ENCODE results near the gene PLXND1. TPM values are rescaled to one million over a fixed set of nuclear protein-coding genes. Genes with fewer than 3 reads are reported as not detected.

Gene PLXND1
- total and polyA plus RNA-seq, 9 donors, result 21.6 to 120 (median 57.1) TPM

DNA sequence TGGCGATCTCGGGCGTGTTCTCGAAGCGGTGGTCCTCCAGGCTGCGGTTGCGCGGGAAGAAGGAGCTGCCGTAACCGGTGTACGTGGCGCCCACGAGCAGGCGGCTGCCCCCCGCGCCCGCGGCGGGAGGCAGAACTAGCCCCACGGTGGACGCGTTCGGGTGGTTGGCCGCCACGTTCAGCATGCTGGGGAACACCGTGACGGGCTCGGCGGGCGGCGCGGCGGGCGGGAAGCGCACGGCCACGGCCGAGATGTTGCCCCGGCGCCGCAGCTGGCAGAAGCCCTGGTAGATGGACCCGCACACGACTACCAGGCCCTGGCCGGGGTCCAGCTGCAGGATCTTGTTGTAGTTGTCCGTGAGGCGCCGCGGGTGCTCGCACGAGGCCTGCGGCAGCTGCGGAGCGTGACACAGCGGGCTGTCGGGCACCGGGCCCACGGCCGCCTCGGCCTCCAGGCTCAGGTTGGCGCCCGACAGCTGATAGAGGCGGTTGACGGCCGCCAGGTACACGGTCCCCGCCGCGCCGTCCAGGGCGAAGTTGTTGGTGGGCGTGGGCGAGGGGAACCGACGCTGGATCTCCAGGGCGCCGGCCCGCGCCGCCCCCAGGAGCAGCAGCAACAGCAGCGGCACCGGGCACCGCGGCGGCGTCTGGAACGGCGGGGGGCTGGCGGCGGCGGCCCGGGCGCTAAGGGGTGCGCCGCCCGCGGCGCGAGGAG lies 397 bp downstream of the PLXND1 start:
- intact Hi-C loops (cut with DNase I), result loop anchor here in 3 of 4 donors (5.0 to 10.0 kb wide), 3 partner anchors 114 to 121 kb away; no protein-coding TSS in a partner anchor

DNA sequence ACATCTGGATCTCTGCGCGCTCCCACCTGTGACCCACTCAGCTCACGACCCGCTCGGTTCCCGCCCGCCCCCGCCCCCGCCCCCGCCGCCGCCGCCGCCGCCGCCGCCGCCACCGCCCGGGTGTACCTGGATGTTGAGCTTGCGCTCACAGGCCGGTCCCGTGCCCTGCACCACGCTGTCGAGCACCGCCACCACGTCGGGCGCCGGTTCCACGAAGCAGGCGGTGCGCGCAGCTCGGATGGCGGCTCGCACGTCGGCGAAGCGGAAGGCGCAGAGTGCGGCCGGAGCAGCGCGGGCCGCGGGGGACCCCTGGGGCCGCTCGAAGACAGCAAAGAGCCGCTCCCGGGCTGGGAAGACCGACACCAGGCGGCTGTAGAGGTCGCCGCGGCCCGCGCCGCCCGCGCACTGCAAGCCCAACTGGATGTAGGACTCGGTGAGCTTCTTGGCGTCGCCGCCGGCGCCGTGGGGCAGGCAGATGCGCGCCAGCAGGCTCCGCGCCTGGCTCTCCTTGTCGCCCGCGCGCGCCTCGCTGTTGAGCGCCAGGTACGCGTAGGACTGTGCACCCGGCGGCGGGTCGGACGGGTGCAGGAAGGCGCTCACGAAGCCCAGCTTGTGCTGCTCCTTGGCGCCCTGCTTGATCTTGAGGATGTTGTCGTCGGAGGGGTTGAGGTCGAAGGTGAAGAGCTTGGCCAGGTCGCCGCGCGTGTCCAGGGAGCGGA lies 1.1 kb downstream of the PLXND1 start:
- Histone ChIP-seq H3K4me3 (peak overlapping the region; percentile 44), H3K4me1 (ENCODE audit: insufficient read depth) (peaks cover 11% of the 10 kb centered on the region), H3K27me3 (no peaks in the 10 kb centered on the region), H3K9me3 (no peaks in the 10 kb centered on the region), H3K36me3 (no peaks in the 10 kb centered on the region), H3K27ac (peak overlapping the region in 1 of 2 donors; percentile 28)
- 2 to 4% (median 2%) methylated on average over 34 to 98 of the region's 98 CpGs for WGBS, 3 donors
- intact Hi-C loops (cut with DNase I), result loop anchor here in 3 of 4 donors (5.0 to 10.0 kb wide), 3 partner anchors 113 to 121 kb away; no protein-coding TSS in a partner anchor
- peak in 3 of 5 donors; percentile 61 to 80 (median 69) for DNase-seq
- no peak for TF ChIP-seq EP300 (IDR thresholded peaks at IDR 0.05)
- TF ChIP-seq, protein P1, sequence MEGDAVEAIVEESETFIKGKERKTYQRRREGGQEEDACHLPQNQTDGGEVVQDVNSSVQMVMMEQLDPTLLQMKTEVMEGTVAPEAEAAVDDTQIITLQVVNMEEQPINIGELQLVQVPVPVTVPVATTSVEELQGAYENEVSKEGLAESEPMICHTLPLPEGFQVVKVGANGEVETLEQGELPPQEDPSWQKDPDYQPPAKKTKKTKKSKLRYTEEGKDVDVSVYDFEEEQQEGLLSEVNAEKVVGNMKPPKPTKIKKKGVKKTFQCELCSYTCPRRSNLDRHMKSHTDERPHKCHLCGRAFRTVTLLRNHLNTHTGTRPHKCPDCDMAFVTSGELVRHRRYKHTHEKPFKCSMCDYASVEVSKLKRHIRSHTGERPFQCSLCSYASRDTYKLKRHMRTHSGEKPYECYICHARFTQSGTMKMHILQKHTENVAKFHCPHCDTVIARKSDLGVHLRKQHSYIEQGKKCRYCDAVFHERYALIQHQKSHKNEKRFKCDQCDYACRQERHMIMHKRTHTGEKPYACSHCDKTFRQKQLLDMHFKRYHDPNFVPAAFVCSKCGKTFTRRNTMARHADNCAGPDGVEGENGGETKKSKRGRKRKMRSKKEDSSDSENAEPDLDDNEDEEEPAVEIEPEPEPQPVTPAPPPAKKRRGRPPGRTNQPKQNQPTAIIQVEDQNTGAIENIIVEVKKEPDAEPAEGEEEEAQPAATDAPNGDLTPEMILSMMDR (IDR thresholded peaks at IDR 0.05), result peak in 1 of 3 donors; percentile 16
- TF ChIP-seq POLR2A (IDR thresholded peaks at IDR 0.05), result no peak

More for the DNA sequence above, 397 bp downstream of the PLXND1 start:
- peak overlapping the region; percentile 44 for H3K4me3 ChIP-seq
- DNase-seq, result peak in 3 of 5 donors; percentile 69 to 73 (median 70)
- H3K9me3 ChIP-seq, result no peaks in the 10 kb centered on the region
- H3K27me3 ChIP-seq, result no peaks in the 10 kb centered on the region
- peak overlapping the region in 1 of 2 donors; percentile 60 for H3K27ac ChIP-seq
- 0 to 1% (median 0%) methylated on average over 38 to 98 of the region's 98 CpGs for WGBS, 3 donors
- TF ChIP-seq EP300 (IDR thresholded peaks at IDR 0.05) (no peak), POLR2A (IDR thresholded peaks at IDR 0.05) (no peak)
- TF ChIP-seq, protein P1 (IDR thresholded peaks at IDR 0.05), result no peak
- H3K4me1 ChIP-seq (ENCODE audit: insufficient read depth), result peaks cover 11% of the 10 kb centered on the region
- H3K36me3 ChIP-seq, result no peaks in the 10 kb centered on the region

DNA sequence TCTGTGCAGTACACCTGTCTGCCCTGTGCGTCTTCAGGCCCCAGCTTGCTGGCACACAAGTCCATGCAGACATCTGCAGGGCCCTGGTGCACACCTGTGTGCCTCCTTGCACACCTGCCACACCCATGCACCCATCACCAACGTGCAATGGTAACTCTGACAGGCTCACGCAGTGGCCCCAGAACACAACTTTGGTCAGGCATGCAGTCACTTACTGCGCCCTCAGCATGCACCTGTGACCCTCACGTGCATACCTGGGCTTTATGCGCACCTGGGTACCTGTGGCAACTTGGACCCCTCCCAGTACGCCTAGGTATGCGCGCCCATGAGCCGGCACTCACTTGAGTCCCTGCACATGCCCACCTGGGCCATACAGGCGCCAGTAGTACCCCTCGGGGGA lies 1.7 kb downstream of the PLXND1 start:
- Histone ChIP-seq H3K27ac (no peak overlapping the region), H3K27me3 (no peaks in the 10 kb centered on the region), H3K36me3 (no peaks in the 10 kb centered on the region), H3K9me3 (no peaks in the 10 kb centered on the region), H3K4me3 (peak overlapping the region; percentile 44), H3K4me1 (ENCODE audit: insufficient read depth) (peaks cover 11% of the 10 kb centered on the region)
- whole genome bisulfite sequencing, 3 donors, result 44 to 60% (median 44%) methylated on average over 12 of the region's 12 CpGs
- intact Hi-C loops (cut with DNase I), result loop anchor here in 3 of 4 donors (5.0 to 10.0 kb wide), 3 partner anchors 112 to 120 kb away; no protein-coding TSS in a partner anchor
- TF ChIP-seq, protein P1 (IDR thresholded peaks at IDR 0.05), result no peak
- TF ChIP-seq EP300 (IDR thresholded peaks at IDR 0.05) (no peak), POLR2A (IDR thresholded peaks at IDR 0.05) (no peak)
- DNase-seq, result peak in 1 of 5 donors; percentile 49

DNA sequence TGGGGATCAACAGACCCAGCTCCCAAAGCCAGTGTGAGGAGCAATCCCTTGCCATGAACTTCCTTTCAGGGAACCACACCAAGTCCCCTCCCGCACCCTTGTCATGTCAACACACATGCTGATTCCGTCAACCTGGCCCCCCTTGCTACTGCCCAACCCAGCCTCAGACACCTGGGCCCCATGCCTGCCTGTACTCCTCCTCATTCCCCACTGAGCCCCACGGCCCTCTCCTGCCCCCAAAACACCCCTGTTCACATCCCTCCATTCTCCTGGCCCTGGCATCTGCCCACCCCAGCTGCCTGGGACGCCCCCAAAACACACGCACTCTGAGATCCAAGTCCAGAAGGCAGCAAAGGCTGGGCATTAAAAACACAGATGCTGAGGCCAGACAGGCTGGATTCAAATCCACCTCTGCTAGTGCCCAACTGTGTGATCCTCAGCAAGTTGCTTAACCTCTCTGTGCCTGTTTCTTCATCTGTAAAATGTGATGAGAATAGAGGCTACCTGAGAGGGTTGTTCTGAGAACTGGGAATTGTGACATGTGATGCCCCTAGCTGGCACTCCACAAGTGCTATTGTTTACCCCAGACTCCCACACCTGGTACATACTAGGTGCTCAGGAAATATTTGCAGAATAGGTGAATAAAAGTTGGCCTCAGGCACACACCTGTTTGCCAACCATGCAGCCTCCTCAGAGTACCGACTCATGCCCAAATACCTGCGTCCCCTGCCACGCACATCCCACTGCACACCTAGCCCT lies 2.3 kb downstream of the PLXND1 start:
- WGBS, 3 donors, result 72 to 76% (median 73%) methylated on average over 8 of the region's 8 CpGs
- peaks cover 11% of the 10 kb centered on the region for H3K4me1 ChIP-seq (ENCODE audit: insufficient read depth)
- intact Hi-C loops (cut with DNase I), result loop anchor here in 1 of 4 donors (10.0 kb wide), 1 partner anchor 119 kb away; no protein-coding TSS in a partner anchor
- no peak for DNase-seq
- no peaks in the 10 kb centered on the region for H3K27me3 ChIP-seq
- H3K9me3 ChIP-seq, result no peaks in the 10 kb centered on the region
- H3K27ac ChIP-seq, result peak overlapping the region in 1 of 2 donors; percentile 4
- peak overlapping the region; percentile 44 for H3K4me3 ChIP-seq
- H3K36me3 ChIP-seq, result no peaks in the 10 kb centered on the region
- TF ChIP-seq POLR2A (IDR thresholded peaks at IDR 0.05), result no peak
- no peak for TF ChIP-seq EP300 (IDR thresholded peaks at IDR 0.05)
- TF ChIP-seq, protein P1 (IDR thresholded peaks at IDR 0.05), result no peak
